Stimulated activated CD4-positive, alpha-beta T cell treated with anti-CD3 and anti-CD28 coated beads, Interleukin-2, amount 100 ng/mL, for 24 hours (primary cell): ENCODE measurements around the gene TMCC3.

ENCODE experiments used
- DNase-seq, 2 donors: peaks; one replicate each; pipeline ENCODE4 v3.0.0-alpha.2; 2020

TMCC3 gene, protein sequence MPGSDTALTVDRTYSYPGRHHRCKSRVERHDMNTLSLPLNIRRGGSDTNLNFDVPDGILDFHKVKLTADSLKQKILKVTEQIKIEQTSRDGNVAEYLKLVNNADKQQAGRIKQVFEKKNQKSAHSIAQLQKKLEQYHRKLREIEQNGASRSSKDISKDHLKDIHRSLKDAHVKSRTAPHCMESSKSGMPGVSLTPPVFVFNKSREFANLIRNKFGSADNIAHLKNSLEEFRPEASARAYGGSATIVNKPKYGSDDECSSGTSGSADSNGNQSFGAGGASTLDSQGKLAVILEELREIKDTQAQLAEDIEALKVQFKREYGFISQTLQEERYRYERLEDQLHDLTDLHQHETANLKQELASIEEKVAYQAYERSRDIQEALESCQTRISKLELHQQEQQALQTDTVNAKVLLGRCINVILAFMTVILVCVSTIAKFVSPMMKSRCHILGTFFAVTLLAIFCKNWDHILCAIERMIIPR

DNA sequence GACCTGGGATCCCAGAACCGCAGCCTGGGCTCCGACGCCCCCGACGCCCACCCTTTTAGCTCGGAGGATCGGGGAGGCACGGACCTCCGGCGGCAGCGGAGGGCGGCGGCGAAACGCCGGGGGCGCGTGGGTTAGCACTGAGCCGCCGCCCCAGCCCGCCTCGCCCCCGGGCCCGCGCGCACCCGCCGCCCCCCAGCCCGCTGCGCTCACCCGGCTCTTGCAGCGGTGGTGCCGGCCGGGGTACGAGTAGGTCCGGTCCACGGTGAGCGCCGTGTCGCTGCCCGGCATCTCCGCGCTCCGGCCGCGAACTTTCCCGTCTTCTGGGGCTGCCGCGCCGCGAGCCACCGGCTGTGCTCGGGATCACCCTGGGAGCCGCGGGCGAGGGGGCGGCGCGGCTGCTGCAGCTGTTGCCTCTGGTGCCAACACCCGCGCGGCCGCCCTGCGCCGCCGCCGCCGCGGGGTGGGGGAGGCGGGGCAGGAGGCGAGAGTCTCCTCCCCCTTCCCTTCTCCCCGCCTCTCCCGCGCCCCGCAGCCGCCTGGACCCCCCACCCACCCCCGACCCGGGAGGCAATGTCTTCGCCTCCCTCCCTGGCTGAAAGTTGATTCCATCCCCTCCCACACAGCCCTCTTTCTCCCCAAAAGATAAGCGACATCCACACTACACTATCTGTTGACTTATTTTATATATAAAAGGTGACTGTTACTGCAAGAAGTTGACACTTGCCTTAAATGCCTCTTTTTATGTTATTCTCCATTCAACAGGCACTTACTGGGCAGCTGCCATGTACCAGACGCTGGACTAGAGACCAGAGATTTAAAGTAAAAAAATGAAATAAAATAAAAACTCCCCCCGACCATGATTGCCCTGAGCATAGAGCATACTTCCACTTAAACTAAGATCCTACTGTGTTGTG is at the start of gene TMCC3:
Gene TMCC3, minus strand, starts transcription at position 415 of the 914 bp plus-strand sequence. Its CDS starts 127 bp downstream, at position 288.
- peak; percentile 28 to 33 for DNase-seq

DNA sequence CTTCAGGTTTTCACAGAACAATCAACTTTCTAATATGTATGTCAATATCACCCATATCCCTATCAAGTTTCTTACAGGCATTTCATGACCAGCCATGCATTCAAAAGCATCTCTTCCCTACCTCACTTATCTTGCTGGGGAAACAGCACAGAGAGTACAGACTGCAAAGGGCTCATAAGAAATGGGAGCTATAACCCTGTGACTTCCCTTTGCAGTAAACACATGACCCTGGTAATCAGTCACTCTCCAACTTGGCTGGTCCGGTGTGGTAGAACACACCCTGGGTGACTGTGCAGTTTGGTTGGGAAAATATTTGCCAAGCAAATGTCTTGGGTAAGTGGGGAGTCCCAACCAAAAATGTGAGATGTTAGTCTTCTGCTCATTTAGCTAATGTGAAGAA is 49.4 kb upstream of the TMCC3 start:
- DNase-seq, result no peak

DNA sequence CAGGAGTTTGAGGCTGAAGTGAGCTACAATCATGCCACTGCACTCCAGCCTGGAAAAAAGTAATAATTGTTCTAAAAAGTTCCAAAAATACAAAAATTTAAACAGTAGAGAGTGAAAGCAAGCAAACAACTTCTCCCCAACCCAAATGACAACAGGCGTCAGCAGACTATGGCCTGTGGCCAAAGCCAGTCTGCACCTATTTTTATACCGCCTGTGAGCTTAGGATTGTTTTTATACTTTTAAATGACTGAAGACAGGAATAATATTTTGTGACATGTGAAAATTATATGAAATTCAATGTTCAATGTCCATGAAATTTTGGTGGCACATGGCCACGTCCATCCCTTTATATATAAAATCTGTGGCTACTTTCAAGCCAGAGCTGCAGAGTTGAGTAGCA is 48.2 kb upstream of the TMCC3 start:
- DNase-seq, result no peak

DNA sequence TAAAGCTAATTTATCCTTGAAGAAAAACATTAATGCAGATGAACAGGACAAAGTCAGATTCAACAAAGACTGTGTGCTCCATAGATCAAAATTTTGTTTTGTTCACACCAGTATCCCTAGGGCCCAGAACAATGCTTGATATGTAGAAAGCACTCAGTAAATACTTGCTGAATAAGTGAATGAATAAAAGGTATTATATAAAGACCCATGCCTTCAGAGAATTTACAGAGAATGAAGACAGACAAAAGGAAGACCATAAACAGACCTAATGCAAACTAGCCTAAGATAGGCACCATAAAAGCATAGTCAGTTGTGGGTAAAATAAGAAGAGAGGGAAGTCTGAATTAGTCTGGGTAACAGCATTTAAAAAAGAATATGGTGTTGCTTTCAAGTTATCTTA is 47.3 kb upstream of the TMCC3 start:
- no peak for DNase-seq

DNA sequence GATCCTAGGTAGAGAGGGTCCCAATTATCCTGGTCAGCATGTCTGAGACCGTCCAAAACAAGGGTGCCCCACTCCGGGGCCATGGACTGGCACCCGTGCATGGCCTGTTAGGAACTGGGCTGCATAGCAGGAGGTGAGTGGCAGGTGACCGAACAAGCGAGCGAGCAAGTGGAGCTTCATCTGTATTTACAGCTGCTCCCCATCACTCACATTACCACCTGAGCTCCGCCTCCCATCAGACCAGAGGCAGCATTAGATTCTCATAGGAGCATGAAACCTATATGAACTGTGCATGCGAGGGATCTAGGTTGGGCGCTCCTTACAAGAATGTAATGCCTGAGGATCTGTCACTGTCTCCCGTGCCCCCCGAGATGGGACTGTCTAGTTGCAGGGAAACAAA is 44.4 kb upstream of the TMCC3 start:
- no peak for DNase-seq

DNA sequence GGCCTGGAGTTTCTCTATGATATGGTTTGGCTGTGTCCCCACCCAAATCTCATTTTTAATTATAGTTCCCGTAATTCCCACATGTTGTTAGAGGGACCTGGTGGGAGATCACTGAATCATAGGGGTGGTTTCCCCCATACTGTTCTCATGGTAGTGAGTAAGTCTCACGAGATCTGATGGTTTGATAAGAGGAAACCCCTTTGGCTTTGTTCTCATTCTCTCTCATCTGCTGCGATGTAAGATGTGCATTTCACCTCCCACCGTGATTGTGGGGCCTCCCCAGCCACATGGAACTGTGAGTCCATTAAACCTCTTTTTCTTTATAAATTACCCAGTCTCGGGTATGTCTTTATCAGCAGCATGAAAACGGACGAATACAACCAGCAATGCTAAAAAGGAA is 42.5 kb upstream of the TMCC3 start:
- peak in 1 of 2 donors; percentile 10 for DNase-seq

DNA sequence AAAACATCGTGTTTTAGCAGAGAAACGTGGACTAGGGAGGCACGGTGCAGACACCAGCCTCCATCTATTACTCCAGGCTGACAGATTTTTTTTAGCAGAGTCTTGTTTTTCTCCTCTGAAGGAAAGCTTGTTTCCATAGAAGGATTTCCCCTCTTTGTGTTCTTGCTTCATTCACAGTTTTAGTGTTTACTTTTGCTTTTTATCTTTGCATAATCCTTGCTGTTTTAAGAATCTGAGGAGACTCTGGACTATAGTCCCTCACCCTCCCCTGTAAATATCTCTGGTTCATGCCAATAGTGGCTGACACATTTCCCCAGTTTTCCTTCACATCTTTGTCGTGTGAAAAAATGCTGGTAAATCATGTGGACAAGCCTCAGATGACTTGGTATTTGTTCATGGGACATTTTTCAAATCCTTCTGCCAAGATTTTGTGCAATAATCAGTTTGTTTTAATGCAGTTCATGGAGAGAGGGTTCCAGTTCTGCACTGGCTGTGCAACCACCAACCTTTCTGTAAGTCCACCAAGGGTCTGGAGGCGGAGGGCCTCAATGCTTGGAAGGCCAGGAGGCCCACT is 39.9 kb upstream of the TMCC3 start:
- no peak for DNase-seq

DNA sequence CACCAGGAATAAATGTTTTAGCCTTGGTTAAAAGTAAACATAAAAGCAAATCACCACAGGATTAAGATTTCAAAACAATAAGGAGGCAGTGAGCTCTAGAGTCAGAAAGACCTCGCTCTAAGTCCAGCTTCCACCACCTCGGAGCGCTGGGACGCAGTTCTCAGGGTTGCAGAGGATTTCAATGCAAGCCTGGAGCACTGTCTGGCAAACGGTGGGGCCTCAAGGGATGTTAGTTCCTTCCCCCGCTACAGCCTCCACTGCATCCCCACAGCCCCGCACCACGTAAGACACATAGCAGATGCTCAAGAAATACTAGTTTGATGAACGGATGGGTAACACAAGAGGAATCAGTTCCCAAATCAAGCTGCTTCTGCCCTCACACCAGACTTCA is 39.3 kb upstream of the TMCC3 start:
- DNase-seq, result no peak

DNA sequence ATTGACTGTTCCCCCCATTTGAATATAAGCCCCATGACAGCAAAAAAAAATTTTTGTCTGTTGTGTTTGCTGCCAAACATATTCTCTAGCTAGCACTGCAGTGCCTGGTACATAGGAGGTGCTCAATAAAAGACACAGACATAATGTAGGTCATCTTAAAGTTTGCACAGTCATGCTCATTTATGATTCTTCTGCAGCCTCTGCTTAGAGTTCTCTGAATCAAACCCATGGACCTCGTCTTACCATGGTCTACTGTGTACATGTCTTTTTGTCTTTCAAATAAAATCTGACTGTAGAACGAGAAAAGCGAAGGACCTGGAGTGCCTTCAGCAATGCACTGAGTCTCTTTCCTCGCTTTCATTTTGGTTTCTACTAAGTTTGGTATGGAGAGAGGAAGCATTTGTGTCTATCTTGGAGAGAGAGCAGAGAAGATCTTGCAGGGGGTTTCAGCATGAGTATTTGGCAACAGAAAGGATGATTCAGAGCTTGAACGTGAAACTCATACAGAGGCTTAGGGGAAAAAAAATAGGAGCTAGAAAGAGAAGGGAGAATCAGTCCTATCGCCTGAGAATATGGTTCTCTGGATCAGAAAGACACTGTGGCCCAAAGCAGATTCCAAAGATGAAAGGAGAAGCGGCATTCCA is 38.8 kb upstream of the TMCC3 start:
- DNase-seq, result no peak

DNA sequence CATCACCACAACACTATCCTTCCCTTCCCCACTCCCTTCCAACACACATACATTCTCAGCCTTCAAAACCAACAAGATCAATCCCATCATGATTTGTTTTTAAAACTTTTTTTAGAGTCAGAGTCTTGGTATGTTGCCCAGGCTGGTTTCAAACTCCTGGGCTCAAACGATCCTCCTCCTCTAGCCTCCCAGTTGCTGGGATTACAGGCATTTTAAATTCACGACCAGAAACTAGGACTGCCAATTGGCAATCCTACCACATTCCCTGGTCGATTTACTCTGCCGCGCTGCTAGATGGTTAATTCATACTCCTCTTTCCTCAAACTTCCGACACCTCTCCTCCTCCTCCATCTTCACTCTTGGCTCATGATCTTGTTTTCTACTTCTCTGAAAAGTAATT is 37.5 kb upstream of the TMCC3 start:
- DNase-seq, result no peak

DNA sequence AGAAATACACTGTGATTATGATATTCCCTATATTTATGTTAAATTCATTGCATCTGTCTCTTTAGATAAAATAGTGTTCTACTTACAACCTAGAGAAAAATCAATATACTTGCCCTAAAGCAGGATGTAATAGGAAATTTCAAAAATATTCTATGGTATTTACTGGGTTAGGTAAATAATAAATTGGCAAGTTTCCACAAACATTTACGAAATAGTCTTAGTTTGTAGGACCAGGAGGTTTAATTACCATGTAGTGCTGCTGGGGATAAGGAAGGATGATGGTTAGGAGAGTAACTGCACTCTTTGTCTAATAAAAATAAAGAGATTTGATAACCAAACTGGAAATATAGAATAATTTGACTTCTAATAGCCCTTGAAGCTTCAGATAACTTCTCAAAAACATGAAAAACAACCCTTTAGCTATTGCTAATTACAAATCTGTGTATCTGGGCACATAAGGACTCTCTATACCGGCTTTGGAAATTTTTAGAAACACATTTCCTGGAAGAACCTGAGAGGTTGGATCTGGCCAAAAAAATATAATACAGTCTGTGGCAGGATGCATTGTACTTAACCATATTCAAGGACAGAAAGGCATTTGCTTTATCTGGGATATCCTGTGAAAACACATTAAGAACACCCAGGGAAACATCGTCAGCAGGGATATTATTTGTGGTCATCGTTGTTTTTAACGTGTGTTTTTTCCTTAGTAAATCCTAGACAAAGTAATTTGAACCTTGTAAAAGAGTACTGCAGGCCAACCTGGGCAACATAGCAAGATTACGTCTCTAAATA is 36.7 kb upstream of the TMCC3 start:
- no peak for DNase-seq

DNA sequence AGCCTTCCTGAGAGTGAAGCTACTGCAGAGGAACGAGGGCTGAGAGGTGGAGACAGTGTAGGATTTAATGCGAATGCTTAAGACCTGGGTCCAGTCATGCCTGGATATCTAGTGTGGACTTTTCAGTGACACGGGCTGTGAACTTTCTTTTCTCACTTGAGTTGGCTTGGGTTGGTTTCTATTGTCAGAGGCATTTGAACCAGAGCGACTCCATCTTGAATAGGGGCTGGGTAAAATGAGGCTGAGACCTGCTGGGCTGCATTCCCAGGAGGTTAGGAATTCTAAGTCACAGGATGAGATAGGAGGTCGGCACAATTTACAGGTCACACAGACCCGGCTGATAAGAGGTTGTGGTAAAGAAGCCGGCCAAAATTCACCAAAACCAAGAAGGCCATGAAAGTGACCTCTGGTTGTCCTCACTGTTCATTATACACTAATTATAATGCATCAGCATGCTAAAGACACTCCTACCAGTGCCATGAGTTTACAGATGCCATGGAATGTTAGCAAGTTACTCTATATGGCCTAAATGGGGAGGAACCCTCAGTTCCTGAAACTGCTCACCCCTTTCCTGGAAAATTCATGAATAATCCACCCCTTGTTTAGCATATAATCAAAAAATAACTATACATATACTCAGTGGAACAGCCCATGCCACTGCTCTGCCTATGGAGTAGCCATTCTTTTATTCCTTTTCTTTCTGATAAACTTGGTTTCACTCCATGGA is 34.2 kb upstream of the TMCC3 start:
- DNase-seq, result no peak

DNA sequence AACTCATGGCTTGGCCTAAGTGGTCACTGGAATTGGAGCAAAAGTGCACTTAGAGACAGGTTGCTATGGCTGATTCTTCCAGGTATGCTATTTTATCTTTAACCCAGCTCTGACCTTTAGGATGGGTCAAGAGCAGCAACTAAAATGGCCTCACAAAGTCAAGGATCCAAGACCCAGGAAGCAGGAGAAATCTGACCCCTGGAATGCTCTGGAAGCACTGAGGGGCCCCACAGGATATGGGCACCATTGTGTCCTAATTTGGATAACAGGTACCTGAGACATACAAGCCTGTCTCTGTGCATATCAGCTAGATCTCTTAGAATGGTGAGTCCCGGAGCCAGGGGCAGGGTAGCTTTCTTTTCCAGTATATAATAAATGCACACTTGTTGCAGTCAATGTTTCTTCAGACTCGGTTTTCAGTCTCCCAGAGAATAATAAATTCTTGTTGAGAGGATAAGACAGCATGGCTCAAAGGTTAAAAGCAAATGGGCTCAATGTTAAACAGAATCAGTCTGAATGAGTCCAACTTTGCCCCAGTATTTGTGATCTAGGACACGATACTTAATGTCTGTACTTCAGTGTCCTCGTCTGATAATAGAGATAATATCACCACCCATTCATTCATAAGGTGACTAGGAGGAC is 29.3 kb upstream of the TMCC3 start:
- no peak for DNase-seq

DNA sequence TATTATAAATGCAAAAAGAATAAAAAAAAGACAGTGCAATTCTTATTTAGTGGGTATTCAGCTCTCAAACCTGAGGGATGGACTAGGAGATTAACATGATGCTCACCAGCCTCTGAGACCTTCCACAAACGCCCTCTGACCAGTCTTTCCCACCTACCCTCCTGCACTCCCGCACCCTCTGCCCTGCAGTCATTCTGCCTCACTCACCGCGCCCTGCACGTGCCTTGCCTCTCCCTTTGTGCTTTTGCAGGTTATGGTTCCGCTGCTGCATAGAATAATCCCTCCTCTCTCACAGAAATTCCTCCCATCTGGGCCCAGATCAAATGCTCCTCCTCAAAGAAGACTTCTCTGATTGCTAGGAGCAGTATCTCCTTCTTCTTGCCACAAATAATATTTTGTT is 28.5 kb upstream of the TMCC3 start:
- no peak for DNase-seq

DNA sequence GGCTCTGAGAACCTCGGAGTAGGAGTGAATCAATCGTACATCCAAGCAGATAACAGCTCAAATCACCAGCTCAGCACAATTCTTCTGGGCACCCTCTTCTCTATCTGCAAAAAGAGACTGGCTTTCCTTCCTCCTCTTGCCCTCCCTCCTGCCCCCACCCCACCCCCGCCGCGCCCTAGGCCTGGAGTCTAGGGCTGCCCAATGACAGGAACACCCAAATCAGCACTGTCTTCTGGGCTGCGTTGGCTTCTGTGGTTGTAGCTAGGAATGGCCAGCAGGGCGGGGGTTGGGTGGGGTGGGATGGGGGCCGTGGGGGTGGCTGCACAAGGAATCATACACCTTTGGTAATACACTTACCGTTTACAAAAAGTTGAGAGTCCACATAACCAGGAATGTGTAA is 28.0 kb upstream of the TMCC3 start:
- no peak for DNase-seq

DNA sequence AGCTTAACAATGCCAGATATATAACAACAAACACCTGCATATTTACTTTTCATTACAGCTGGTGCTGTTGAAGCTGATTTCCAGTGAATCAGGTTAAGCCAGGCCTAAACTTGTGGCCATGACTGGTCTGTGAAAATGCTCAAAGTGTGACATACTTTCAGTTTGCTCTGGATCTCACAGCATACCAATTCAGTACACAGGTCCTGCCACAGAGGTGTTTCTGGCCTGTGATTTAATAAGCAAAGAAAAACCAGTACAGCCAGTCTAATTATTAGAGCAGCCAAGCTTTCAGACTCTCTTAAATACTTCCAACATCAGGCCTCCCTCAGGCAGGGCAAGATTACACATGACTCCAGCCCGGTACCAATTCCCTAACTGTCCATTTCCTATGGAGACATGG is 27.4 kb upstream of the TMCC3 start:
- DNase-seq, result no peak

DNA sequence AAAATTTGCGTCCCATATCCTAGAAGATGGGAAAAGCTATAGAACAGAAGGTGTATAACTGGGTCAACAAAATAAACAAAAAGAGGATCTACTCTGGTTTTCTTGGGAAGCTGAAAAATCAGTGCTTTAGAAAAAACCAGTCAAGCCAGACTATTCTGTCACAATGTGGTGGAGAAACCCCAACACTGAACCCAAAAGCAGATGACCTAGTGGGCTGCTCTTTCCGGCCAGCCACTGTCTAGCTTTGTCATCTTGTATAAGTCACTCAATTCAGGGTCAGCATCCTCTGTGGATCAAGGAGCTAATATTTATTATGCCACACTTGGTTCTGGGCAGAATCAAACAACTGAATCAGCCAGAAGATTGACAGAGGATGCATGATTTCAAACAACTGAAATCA is 26.6 kb upstream of the TMCC3 start:
- DNase-seq, result no peak

DNA sequence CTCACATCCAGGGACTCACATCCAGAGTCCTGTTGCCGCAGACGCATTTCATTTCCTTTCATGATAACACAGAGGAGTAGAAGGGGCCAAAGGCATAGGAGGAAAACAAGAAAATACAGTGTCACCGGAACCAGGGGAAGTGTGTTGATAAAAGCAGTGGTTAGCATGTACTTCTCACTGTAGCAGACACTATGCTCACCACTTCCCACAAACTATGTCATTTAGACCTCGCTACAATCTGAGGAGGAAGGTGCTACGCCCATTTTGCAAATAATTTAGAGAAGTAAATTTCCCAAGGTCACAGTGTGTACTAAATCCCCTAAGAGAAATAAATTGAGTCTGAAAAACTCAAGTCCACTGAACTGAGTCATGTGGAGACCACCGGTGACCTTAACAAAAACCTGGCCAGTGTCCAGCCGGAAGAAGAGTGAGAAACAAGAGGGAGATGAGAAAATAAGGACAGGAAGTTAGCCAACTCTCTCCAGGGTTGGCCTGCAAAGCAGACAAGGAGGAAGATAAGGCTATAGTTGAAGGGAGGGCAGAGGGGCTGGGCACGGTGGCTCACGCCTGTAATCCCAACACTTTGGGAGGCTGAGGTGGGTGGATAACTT is 25.8 kb upstream of the TMCC3 start:
- no peak for DNase-seq

DNA sequence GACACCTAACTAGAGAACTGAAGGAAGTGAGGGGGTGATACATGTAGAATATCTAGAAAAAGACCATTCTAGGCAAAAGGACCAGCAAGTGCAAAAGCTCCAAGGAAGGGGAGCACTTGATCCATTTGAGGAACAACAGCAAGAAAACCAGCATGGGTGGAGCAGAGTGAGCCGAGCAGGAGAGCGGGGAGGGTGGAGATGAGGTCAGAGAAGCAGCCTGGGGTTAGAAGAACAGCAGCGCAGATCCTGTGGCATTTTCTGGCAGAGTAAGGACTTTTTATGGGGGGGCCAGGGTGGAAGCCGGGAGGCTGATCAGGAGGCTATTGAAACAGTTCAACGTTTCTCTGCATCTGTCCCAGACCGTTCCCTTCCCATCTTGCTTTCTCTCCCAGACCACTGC is 24.5 kb upstream of the TMCC3 start:
- DNase-seq, result no peak

DNA sequence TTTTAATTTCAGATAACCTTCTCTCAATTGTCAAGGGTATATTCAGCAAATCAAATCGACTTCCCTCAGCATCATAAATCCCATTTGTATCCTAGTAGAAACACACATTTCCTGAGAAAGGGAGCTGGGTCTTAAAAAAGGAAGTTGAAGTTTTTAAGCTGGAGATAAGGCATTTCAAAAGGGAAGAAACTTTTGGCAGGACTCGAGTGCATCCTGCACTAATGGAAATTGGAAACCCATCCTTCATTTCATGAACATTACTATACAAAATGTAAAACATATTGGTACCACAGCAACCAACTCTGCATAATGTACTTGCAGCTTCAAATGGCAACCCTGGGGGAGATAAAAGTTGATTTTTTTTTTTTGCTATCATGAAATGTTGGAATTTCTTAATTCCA is 23.7 kb upstream of the TMCC3 start:
- DNase-seq, result no peak

DNA sequence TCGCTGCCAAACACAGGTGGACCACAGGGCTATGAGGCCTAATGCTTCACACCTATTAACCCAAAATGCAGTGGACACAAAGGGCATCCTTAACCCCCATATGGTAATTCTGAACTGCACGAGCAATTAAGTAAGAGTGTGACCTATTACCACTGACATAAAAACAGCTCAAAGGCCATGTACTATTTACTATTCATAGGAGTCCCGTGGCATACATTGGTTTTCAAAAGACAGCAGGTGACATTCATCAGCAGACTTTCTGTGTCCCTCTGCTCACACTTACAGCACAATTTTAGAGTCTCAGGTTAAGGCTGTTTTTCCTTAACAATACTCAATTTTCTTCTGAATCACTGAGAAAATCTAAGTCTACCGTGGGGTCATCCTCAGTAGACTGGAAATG is 23.1 kb upstream of the TMCC3 start:
- no peak for DNase-seq
